ENCODE measurements around the gene RPS6KA3. TPM values are rescaled to one million over a fixed set of nuclear protein-coding genes. Genes with fewer than 3 reads are reported as not detected.
"Not testable (repeated sequence)": the region's sequence is repeated elsewhere in the genome, so short reads cannot be mapped to it uniquely, and the experiment has no call there.

The RPS6KA3 gene
- total and polyA plus RNA-seq, 2 donors: 20.9 to 41.4 TPM

DNA sequence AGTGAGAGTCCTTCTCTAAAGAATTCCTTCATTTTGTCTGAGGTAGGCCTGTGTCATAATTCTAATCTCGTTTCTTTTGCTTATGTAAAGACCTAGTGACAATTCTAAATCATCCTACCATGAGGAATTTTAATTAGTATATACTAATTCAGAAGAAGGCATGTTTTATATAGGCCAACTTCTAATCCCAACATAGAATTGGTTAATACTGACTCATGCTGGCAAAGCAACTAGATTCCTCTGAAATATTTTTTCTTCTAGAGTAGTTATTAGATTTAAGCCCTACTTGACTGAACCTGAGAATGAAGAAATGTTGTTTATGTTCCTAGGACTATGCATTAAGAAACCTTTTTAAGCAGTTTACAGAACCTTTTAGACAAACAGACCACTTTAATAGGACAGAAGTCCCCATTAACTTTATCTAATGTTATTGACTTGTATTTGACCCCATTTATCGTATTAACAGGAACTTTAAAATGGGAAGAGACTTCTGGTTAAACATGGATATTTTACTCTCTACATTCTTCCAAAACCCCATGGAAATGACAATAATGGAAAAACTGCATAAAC lies 69.0 kb downstream of the RPS6KA3 start:
- H3K27ac ChIP-seq (ENCODE audit: low read depth in 1 of 2, low read length in 1 of 2): no peak overlapping the region

DNA sequence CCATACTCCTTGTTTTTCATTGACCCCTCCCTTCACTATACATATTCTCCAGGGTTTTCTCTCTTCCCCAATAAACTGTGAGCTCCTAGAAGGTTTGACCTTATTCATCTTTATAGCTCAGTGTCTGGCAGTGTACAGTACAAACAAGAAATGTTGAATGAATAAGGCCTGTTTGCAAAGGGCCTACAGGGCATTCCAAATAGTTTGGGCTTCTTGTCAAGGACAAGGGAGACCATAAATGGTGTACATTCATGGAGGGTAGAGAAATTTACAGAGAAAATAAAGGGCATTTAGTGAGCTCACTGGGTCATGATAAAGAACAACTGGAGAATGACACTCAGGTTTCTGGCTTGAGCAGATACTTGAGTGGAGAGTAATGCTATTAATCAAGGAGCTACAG lies 77.5 kb downstream of the RPS6KA3 start:
- no peaks in the 10 kb centered on the region for H3K27me3 ChIP-seq (ENCODE audit: control insufficient read depth in 2 of 2, insufficient read depth in 1 of 2, low read length in 1 of 2)
- no peaks in the 10 kb centered on the region for H3K4me1 ChIP-seq (ENCODE audit: control insufficient read depth in 2 of 2, insufficient read depth in 2 of 2, low read length in 2 of 2)
- DNase-seq (ENCODE audit: low read depth in 6 of 9, low spot score in 9 of 9): no peak
- H3K27ac ChIP-seq (ENCODE audit: low read depth in 1 of 2, low read length in 1 of 2): no peak overlapping the region
- no peak overlapping the region for H3K4me3 ChIP-seq (ENCODE audit: low read length in 2 of 2)
- H3K36me3 ChIP-seq (ENCODE audit: control insufficient read depth in 2 of 2, insufficient read depth in 2 of 2, low read length in 1 of 2): peaks cover 0 to 33% of the 10 kb centered on the region in 2 donors
- no peaks in the 10 kb centered on the region for H3K9me3 ChIP-seq (ENCODE audit: control insufficient read depth in 2 of 2, insufficient read depth in 1 of 2, low read length in 1 of 2)

More for the DNA sequence above, 69.0 kb downstream of the RPS6KA3 start:
- Histone ChIP-seq H3K27me3 (ENCODE audit: control insufficient read depth in 2 of 2, insufficient read depth in 1 of 2, low read length in 1 of 2) (no peaks in the 10 kb centered on the region), H3K4me3 (ENCODE audit: low read length in 2 of 2) (no peak overlapping the region), H3K4me1 (ENCODE audit: control insufficient read depth in 2 of 2, insufficient read depth in 2 of 2, low read length in 2 of 2) (no peaks in the 10 kb centered on the region), H3K9me3 (ENCODE audit: control insufficient read depth in 2 of 2, insufficient read depth in 1 of 2, low read length in 1 of 2) (no peaks in the 10 kb centered on the region), H3K36me3 (ENCODE audit: control insufficient read depth in 2 of 2, insufficient read depth in 2 of 2, low read length in 1 of 2) (peaks cover 0 to 23% of the 10 kb centered on the region in 2 donors)
- 97% methylated on average over 2 of the region's 2 CpGs for WGBS
- DNase-seq (ENCODE audit: low read depth in 6 of 9, low spot score in 9 of 9): no peak

DNA sequence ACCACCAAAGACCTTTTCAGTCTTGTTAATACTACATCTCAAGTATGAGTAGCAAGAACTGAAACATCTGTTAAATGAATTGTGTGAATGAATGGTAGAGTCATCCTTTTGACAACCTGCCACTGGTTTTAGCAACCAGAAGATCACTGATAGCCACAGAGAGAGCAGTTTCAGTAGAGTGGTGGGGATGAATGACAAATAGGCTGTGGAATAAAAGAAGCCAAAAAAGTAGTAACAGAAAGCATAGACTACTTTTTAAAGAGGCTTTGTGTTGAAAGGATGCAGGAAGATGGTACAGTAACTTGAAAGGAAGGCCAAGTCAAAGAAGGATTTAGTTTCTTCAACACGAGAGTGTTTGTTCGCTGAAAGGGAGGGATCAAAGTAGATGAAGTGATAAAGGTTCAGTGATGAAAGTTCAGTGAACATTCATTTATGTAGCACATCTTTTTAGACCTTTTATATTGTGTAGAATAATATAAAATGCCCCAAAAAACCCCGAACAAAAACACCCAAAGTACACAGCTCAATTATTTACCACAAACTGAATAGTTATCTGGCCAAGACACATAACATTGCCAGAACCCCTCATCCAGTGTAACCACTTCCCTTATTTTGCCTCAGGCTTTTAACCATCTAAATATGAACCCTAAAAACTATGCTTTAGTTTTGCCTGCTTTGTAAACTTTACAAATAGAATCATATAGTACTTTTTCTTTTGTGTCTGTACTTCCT lies 84.9 kb downstream of the RPS6KA3 start:
- WGBS: 11% methylated on average over 3 of the region's 3 CpGs
- Histone ChIP-seq H3K36me3 (ENCODE audit: control insufficient read depth in 2 of 2, insufficient read depth in 2 of 2, low read length in 1 of 2) (peaks cover 0 to 35% of the 10 kb centered on the region in 2 donors), H3K27ac (ENCODE audit: low read depth in 1 of 2, low read length in 1 of 2) (peak overlapping the region in 1 of 2 donors; percentile 16), H3K9me3 (ENCODE audit: control insufficient read depth in 2 of 2, insufficient read depth in 1 of 2, low read length in 1 of 2) (no peaks in the 10 kb centered on the region), H3K27me3 (ENCODE audit: control insufficient read depth in 2 of 2, insufficient read depth in 1 of 2, low read length in 1 of 2) (no peaks in the 10 kb centered on the region), H3K4me3 (ENCODE audit: low read length in 2 of 2) (no peak overlapping the region), H3K4me1 (ENCODE audit: control insufficient read depth in 2 of 2, insufficient read depth in 2 of 2, low read length in 2 of 2) (no peaks in the 10 kb centered on the region)
- DNase-seq (ENCODE audit: low read depth in 6 of 9, low spot score in 9 of 9): peak in 4 of 9 donors; percentile 0 to 35 (median 4)

DNA sequence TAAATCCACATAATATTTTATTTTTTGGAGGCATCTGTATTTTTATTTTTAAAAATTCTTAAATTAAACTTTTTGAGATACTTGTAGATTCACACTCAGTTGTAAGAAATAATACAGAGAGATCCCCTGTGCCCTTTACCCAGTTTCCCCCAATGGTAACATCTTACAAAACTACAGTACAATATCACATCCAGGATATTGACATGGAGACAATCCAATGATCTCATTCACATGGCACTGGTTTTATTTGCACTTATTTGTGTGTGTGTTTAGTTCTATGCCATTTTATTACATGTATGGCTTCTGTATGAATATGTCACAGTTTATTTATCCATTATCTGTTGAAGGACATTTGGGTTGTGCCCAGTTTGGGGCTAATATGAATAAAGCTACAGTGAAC lies 89.6 kb downstream of the RPS6KA3 start:
- no peaks in the 10 kb centered on the region for H3K4me1 ChIP-seq (ENCODE audit: control insufficient read depth in 2 of 2, insufficient read depth in 2 of 2, low read length in 2 of 2)

DNA sequence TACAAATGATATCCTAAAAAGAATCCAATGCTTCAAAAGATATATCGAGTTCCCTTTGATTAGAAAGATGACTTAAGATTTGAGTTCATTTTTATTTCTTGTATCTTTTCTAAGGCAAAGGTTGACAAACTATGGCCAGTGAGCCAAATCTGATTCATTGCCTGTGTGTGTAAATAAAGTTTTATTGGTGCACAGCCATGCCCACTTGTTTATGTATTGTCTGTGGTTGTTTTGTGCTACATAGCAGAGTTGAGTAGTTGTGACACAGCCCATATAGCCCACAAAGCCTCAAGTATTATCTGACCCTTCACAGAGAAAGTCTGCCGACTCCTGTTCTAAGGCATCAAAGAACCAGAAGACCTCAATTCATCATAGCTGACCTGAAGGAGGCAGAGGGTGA lies 92.9 kb downstream of the RPS6KA3 start:
- H3K4me1 ChIP-seq (ENCODE audit: control insufficient read depth in 2 of 2, insufficient read depth in 2 of 2, low read length in 2 of 2): no peaks in the 10 kb centered on the region
- no peak overlapping the region for H3K27ac ChIP-seq (ENCODE audit: low read depth in 1 of 2, low read length in 1 of 2)
- no peaks in the 10 kb centered on the region for H3K27me3 ChIP-seq (ENCODE audit: control insufficient read depth in 2 of 2, insufficient read depth in 1 of 2, low read length in 1 of 2)
- no peak overlapping the region for H3K4me3 ChIP-seq (ENCODE audit: low read length in 2 of 2)
- no peaks in the 10 kb centered on the region for H3K9me3 ChIP-seq (ENCODE audit: control insufficient read depth in 2 of 2, insufficient read depth in 1 of 2, low read length in 1 of 2)
- 99% methylated on average over 2 of the region's 2 CpGs for WGBS
- DNase-seq (ENCODE audit: low read depth in 6 of 9, low spot score in 9 of 9): no peak
- peaks cover 3 to 54% of the 10 kb centered on the region in 2 donors for H3K36me3 ChIP-seq (ENCODE audit: control insufficient read depth in 2 of 2, insufficient read depth in 2 of 2, low read length in 1 of 2)

More for the DNA sequence above, 89.6 kb downstream of the RPS6KA3 start:
- Histone ChIP-seq H3K27ac (ENCODE audit: low read depth in 1 of 2, low read length in 1 of 2) (no peak overlapping the region), H3K4me3 (ENCODE audit: low read length in 2 of 2) (no peak overlapping the region), H3K9me3 (ENCODE audit: control insufficient read depth in 2 of 2, insufficient read depth in 1 of 2, low read length in 1 of 2) (no peaks in the 10 kb centered on the region), H3K36me3 (ENCODE audit: control insufficient read depth in 2 of 2, insufficient read depth in 2 of 2, low read length in 1 of 2) (peaks cover 3 to 52% of the 10 kb centered on the region in 2 donors), H3K27me3 (ENCODE audit: control insufficient read depth in 2 of 2, insufficient read depth in 1 of 2, low read length in 1 of 2) (no peaks in the 10 kb centered on the region)
- no peak for DNase-seq (ENCODE audit: low read depth in 6 of 9, low spot score in 9 of 9)

DNA sequence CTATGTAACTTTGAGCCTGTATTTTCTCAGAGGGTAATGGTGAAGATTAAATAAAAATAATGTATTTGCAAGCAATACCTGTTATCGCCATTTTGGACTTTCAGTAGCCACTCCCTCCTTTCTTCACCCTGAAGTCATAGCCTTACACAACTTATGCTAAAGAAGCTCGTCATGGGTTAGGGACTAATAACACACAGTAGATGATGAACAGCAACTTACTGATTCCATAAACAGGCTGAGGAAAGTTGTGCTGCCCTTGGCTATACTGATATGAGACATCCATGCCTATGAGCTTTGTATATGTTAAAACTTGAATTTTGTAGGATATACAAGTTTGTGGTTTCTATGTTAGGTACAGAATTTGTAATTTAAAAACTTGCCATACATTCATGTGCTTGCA lies 93.4 kb downstream of the RPS6KA3 start:
- no peak for DNase-seq (ENCODE audit: low read depth in 6 of 9, low spot score in 9 of 9)
- Histone ChIP-seq H3K9me3 (ENCODE audit: control insufficient read depth in 2 of 2, insufficient read depth in 1 of 2, low read length in 1 of 2) (no peaks in the 10 kb centered on the region), H3K4me3 (ENCODE audit: low read length in 2 of 2) (no peak overlapping the region), H3K4me1 (ENCODE audit: control insufficient read depth in 2 of 2, insufficient read depth in 2 of 2, low read length in 2 of 2) (no peaks in the 10 kb centered on the region), H3K27ac (ENCODE audit: low read depth in 1 of 2, low read length in 1 of 2) (no peak overlapping the region), H3K27me3 (ENCODE audit: control insufficient read depth in 2 of 2, insufficient read depth in 1 of 2, low read length in 1 of 2) (no peaks in the 10 kb centered on the region), H3K36me3 (ENCODE audit: control insufficient read depth in 2 of 2, insufficient read depth in 2 of 2, low read length in 1 of 2) (peaks cover 3 to 52% of the 10 kb centered on the region in 2 donors)
- WGBS: 94% methylated on average over 2 of the region's 2 CpGs

DNA sequence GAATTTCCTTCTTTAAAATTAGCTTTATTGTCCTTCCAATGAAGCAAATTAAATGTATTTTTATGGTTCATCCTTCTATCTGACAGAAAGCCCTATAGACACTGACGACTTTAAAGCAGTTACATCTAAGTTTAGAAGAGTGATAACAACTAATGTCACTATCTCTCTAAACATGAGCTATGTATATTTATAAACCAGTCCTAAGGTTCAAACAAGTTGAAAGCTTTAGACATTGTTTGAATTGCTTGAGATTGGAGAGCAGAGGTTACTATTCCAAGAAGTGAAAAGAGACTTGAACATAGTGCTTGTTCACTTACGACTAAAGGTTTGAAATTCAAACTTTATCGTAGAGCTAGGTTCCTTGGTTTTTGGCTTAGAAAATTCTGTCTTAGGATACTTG lies 94.8 kb downstream of the RPS6KA3 start:
- no peaks in the 10 kb centered on the region for H3K9me3 ChIP-seq (ENCODE audit: control insufficient read depth in 2 of 2, insufficient read depth in 1 of 2, low read length in 1 of 2)
- H3K36me3 ChIP-seq (ENCODE audit: control insufficient read depth in 2 of 2, insufficient read depth in 2 of 2, low read length in 1 of 2): peaks cover 6 to 55% of the 10 kb centered on the region in 2 donors
- WGBS: over 99% methylated on average over 3 of the region's 3 CpGs
- no peaks in the 10 kb centered on the region for H3K4me1 ChIP-seq (ENCODE audit: control insufficient read depth in 2 of 2, insufficient read depth in 2 of 2, low read length in 2 of 2)
- H3K27me3 ChIP-seq (ENCODE audit: control insufficient read depth in 2 of 2, insufficient read depth in 1 of 2, low read length in 1 of 2): no peaks in the 10 kb centered on the region
- no peak overlapping the region for H3K4me3 ChIP-seq (ENCODE audit: low read length in 2 of 2)
- no peak for DNase-seq (ENCODE audit: low read depth in 6 of 9, low spot score in 9 of 9)
- H3K27ac ChIP-seq (ENCODE audit: low read depth in 1 of 2, low read length in 1 of 2): no peak overlapping the region

DNA sequence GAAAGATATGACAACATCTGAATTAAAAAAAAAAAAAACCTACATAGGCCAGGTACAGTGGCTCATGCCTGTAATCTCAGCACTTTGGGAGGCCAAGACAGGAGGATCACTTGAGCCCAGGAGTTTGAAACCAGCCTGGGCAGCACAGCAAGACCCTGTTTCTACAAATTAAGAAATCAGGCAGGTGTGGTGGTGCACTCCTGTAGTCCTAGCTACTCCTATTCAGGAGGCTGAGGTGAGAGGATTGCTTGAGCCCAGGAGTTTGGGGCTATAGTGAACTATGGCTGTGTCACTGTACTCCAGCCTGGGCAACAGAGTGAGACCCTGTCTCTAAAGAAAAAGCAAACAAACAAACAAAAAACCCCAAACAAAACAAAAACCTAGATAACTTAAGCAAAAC lies 104.2 kb downstream of the RPS6KA3 start:
- DNase-seq (ENCODE audit: low read depth in 6 of 9, low spot score in 9 of 9); H3K9me3 ChIP-seq (ENCODE audit: control insufficient read depth in 2 of 2, insufficient read depth in 1 of 2, low read length in 1 of 2); H3K27ac ChIP-seq (ENCODE audit: low read depth in 1 of 2, low read length in 1 of 2); H3K4me3 ChIP-seq (ENCODE audit: low read length in 2 of 2); H3K4me1 ChIP-seq (ENCODE audit: control insufficient read depth in 2 of 2, insufficient read depth in 2 of 2, low read length in 2 of 2); H3K27me3 ChIP-seq (ENCODE audit: control insufficient read depth in 2 of 2, insufficient read depth in 1 of 2, low read length in 1 of 2): not testable (repeated sequence)
- peaks cover 16 to 31% of the 10 kb centered on the region in 2 donors for H3K36me3 ChIP-seq (ENCODE audit: control insufficient read depth in 2 of 2, insufficient read depth in 2 of 2, low read length in 1 of 2)

DNA sequence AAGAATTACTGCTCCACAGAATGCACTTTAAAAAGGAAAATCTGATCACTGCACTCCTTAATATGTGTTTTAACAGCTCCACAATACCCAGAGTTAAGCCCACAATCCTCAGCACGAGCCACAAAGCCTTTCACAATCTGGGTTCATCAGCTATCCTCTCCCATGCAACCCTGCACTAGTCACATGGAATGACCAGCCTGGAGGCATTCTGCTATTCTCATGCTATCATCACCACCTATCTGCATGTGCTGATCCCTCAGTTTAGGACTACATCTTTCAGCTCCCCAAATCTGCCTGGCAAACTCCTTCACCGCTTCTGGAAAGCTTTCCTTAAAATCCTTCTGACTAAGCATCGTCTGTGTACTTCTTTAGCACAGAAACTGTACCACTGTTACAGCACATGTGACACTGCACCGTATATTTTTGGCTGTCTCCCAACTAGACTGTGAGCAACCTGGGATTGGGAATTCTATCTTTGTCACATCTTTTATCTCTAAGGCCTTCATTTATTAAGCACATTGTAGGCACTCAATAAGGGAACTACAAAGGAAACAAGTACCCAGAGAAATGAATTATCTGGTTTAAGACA lies 106.8 kb downstream of the RPS6KA3 start:
- H3K36me3 ChIP-seq (ENCODE audit: control insufficient read depth in 2 of 2, insufficient read depth in 2 of 2, low read length in 1 of 2): peaks cover 16 to 37% of the 10 kb centered on the region in 2 donors
- H3K9me3 ChIP-seq (ENCODE audit: control insufficient read depth in 2 of 2, insufficient read depth in 1 of 2, low read length in 1 of 2): no peaks in the 10 kb centered on the region
- no peak overlapping the region for H3K4me3 ChIP-seq (ENCODE audit: low read length in 2 of 2)
- 98% methylated on average over 4 of the region's 4 CpGs for WGBS
- no peak overlapping the region for H3K27ac ChIP-seq (ENCODE audit: low read depth in 1 of 2, low read length in 1 of 2)
- no peaks in the 10 kb centered on the region for H3K27me3 ChIP-seq (ENCODE audit: control insufficient read depth in 2 of 2, insufficient read depth in 1 of 2, low read length in 1 of 2)
- H3K4me1 ChIP-seq (ENCODE audit: control insufficient read depth in 2 of 2, insufficient read depth in 2 of 2, low read length in 2 of 2): no peaks in the 10 kb centered on the region
- DNase-seq (ENCODE audit: low read depth in 6 of 9, low spot score in 9 of 9): no peak

Data from thymus (tissue), 11 donors.